Measurements from ENCODE around the gene SLC24A3.

SLC24A3 gene

GRCh38 chr20:19758501-19759331 is 546.3 kb downstream of the SLC24A3 start:
- peak; percentile 19 for DNase-seq

DNA sequence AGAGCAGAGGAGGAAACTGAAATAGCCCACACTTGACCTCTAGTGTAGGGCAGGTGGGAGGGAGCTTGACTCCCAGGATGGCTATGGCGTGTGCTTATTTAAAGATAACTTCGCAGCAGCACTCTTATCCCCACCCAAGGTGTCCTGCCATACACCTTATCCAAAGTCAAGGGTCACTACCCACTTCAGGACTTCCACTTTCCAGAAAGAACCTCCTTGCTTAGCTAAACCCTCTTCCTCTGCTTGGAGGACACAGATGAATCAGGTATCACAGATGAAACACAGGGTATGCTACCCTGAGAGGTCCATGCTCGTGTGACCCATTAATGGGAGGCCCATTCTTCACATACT is 547.9 kb downstream of the SLC24A3 start:
- no peak for DNase-seq

DNA sequence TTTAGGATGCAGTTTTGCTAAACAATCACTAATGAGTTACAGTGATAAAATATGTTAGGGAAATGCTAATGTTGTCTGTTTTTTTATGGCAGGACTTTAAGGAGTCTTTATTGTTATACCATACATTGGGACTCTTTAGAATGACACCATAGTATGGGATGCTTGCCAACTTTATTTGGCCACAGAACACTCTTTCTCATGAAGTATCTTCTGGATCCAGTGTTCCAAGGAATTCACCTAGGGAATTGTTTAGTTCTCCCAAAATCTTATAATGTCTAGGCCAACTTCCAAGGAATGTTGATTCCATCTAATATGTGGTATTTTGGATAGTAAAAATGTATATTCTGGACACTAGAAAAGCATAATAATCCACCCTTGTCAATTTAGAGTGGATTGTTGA is 548.9 kb downstream of the SLC24A3 start:
- DNase-seq, result no peak

DNA sequence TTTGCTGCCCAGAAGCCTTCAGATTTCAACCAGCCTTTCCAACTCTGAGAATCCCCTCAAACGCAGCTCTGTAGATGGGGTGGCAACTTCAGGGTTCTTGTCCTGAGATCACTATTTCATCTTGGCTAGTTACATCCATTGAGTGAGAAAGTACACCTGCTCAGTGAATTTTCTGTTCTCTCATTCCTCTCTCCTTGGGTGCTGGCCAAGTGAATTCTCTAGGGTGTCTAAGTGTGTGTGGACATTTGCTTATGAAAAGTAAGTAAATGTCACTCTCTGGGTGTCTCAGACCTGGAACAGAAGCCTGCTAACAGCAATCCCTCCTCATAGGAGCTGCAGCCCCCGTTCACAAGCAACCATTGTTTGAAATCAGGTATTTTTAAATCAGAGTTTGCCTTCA is 549.4 kb downstream of the SLC24A3 start:
- DNase-seq, result peak; percentile 51

GRCh38 chr20:19764207-19764606 is 551.8 kb downstream of the SLC24A3 start:
- no peak for DNase-seq

GRCh38 chr20:19765266-19765665 is 552.8 kb downstream of the SLC24A3 start:
- no peak for DNase-seq

DNA sequence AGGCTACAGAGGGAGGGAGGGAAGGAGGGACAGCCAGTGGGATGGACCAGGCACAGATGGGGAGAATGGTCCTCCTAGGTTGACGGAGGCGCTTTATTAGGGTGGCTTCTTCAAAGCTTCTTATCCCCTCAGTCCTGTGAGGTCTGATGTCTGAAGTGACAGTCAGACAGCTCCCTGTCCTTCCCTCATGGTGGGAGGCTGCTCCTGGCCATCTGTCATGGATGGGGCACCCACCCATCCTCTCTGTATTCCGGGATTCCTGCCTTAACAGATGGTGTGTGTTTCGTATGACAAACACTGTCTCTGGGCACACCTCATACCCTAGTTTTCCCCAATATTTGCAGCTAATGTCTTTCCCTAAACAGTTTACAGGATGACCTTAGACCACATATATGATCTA is 553.5 kb downstream of the SLC24A3 start:
- no peak for DNase-seq

GRCh38 chr20:19767070-19767469 is 554.6 kb downstream of the SLC24A3 start:
- no peak for DNase-seq

- DNase-seq, result no peak
These were observed 555.9 kb downstream of the SLC24A3 start for GRCh38 chr20:19768325-19768842.

DNA sequence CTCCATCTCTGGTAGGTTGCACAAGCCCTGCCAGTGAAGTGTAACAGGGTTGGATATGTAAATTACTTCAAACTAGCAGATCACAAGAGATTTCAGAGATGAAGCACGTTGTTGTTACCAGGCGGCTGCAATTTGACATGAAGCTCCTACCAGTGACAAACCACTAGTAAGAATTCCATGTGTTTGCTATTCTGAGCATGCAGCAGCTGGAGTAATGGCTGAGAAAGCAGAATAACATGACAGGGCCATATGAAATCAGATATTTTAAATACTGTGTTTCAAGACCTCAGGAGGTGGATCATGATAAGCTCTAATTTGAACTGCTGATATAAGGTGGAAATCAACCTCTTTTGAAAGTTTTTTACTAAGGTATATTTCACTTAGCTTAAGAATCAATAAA is 557.1 kb downstream of the SLC24A3 start:
- no peak for DNase-seq

GRCh38 chr20:19770375-19770774 is 557.9 kb downstream of the SLC24A3 start:
- no peak for DNase-seq

DNA sequence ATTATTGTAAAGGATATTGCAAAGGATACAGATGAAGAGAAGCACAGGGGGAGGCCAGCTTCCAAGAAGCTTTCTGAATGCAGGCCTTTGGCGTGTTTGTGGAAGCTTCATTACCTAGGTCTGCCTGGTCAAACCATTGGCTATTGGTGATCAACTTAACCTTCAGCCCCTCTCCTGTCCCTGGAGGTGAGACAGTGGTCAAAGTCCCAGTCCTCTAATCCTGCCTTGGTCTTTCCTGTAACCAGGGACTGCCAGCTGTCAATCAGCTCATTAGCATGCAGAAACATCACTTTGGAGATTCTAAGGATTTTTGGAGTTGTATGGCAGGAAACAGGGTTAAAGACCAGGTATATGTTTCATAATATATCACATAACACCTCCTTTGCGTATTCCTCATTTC is 558.6 kb downstream of the SLC24A3 start:
- DNase-seq, result no peak

Measured in DMS79 (cell line).